ENCODE results near the gene ALK.

The ALK gene

GRCh38 chr2:29742656-29743055 is 178.7 kb downstream of the ALK start:
- H3K4me3 ChIP-seq (ENCODE audit: low read depth in 1 of 2, low read length in 2 of 2): no peak overlapping the region
- H4K20me1 ChIP-seq (ENCODE audit: insufficient read depth, low read length): no peaks in the 10 kb centered on the region
- H3K9ac ChIP-seq (ENCODE audit: low read depth, low read length): no peak overlapping the region
- DNase-seq (no peak), ATAC-seq (ENCODE audit: insufficient read depth, low read depth) (no peak)
- H3K27me3 ChIP-seq (ENCODE audit: insufficient read depth, low read length, poor library complexity): no peaks in the 10 kb centered on the region
- no peak overlapping the region for H2AFZ ChIP-seq (ENCODE audit: low read depth, low read length)
- H3K36me3 ChIP-seq (ENCODE audit: insufficient read depth, low read length): no peaks in the 10 kb centered on the region
- no peak overlapping the region for H3K4me2 ChIP-seq (ENCODE audit: insufficient read depth, low read length)
- H3K9me3 ChIP-seq (ENCODE audit: insufficient read depth, low read length, severe bottlenecking): no peaks in the 10 kb centered on the region
- TF ChIP-seq CTCF (IDR thresholded peaks at IDR 0.05; ENCODE audit: borderline replicate concordance, extremely low read depth, low read length, poor library complexity, severe bottlenecking): no peak
- H3K27ac ChIP-seq (ENCODE audit: low read length): no peak overlapping the region
- no peaks in the 10 kb centered on the region for H3K4me1 ChIP-seq (ENCODE audit: insufficient read depth, low read length)
- no peaks in the 10 kb centered on the region for H3K79me2 ChIP-seq (ENCODE audit: insufficient read depth, low read length)

GRCh38 chr2:29741132-29741531 is 180.3 kb downstream of the ALK start:
- Histone ChIP-seq H3K4me1 (ENCODE audit: insufficient read depth, low read length) (no peaks in the 10 kb centered on the region), H3K27me3 (ENCODE audit: insufficient read depth, low read length, poor library complexity) (no peaks in the 10 kb centered on the region), H3K36me3 (ENCODE audit: insufficient read depth, low read length) (no peaks in the 10 kb centered on the region), H3K27ac (ENCODE audit: low read length) (no peak overlapping the region), H4K20me1 (ENCODE audit: insufficient read depth, low read length) (no peaks in the 10 kb centered on the region), H2AFZ (ENCODE audit: low read depth, low read length) (no peak overlapping the region), H3K9ac (ENCODE audit: low read depth, low read length) (no peak overlapping the region), H3K9me3 (ENCODE audit: insufficient read depth, low read length, severe bottlenecking) (no peaks in the 10 kb centered on the region), H3K4me3 (ENCODE audit: low read depth in 1 of 2, low read length in 2 of 2) (no peak overlapping the region), H3K79me2 (ENCODE audit: insufficient read depth, low read length) (no peaks in the 10 kb centered on the region), H3K4me2 (ENCODE audit: insufficient read depth, low read length) (no peak overlapping the region)
- TF ChIP-seq EZH2 (IDR thresholded peaks at IDR 0.05; ENCODE audit: borderline replicate concordance, low read depth, low read length, severe bottlenecking): no peak
- no peak for TF ChIP-seq CTCF (IDR thresholded peaks at IDR 0.05; ENCODE audit: borderline replicate concordance, extremely low read depth, low read length, poor library complexity, severe bottlenecking)
- ATAC-seq (ENCODE audit: insufficient read depth, low read depth) (no peak), DNase-seq (no peak)

GRCh38 chr2:29733965-29734364 is 187.4 kb downstream of the ALK start:
- no peaks in the 10 kb centered on the region for H3K36me3 ChIP-seq (ENCODE audit: insufficient read depth, low read length)
- H3K27me3 ChIP-seq (ENCODE audit: insufficient read depth, low read length, poor library complexity): peaks cover 4% of the 10 kb centered on the region
- no peak for TF ChIP-seq EZH2 (IDR thresholded peaks at IDR 0.05; ENCODE audit: borderline replicate concordance, low read depth, low read length, severe bottlenecking)
- ATAC-seq (ENCODE audit: insufficient read depth, low read depth) (no peak), DNase-seq (no peak)
- no peaks in the 10 kb centered on the region for H3K79me2 ChIP-seq (ENCODE audit: insufficient read depth, low read length)
- no peak overlapping the region for H2AFZ ChIP-seq (ENCODE audit: low read depth, low read length)
- no peak overlapping the region for H3K27ac ChIP-seq (ENCODE audit: low read length)
- no peak overlapping the region for H3K9ac ChIP-seq (ENCODE audit: low read depth, low read length)
- H3K4me1 ChIP-seq (ENCODE audit: insufficient read depth, low read length): no peaks in the 10 kb centered on the region
- no peak overlapping the region for H3K4me3 ChIP-seq (ENCODE audit: low read depth in 1 of 2, low read length in 2 of 2)
- no peak overlapping the region for H3K4me2 ChIP-seq (ENCODE audit: insufficient read depth, low read length)
- no peaks in the 10 kb centered on the region for H3K9me3 ChIP-seq (ENCODE audit: insufficient read depth, low read length, severe bottlenecking)
- H4K20me1 ChIP-seq (ENCODE audit: insufficient read depth, low read length): no peaks in the 10 kb centered on the region

- Histone ChIP-seq H3K9me3 (ENCODE audit: insufficient read depth, low read length, severe bottlenecking) (no peaks in the 10 kb centered on the region), H3K4me2 (ENCODE audit: insufficient read depth, low read length) (no peak overlapping the region), H3K79me2 (ENCODE audit: insufficient read depth, low read length) (no peaks in the 10 kb centered on the region), H3K36me3 (ENCODE audit: insufficient read depth, low read length) (no peaks in the 10 kb centered on the region), H3K4me3 (ENCODE audit: low read depth in 1 of 2, low read length in 2 of 2) (no peak overlapping the region), H3K27ac (ENCODE audit: low read length) (no peak overlapping the region), H4K20me1 (ENCODE audit: insufficient read depth, low read length) (no peaks in the 10 kb centered on the region), H3K9ac (ENCODE audit: low read depth, low read length) (no peak overlapping the region), H3K27me3 (ENCODE audit: insufficient read depth, low read length, poor library complexity) (peaks cover 4% of the 10 kb centered on the region), H2AFZ (ENCODE audit: low read depth, low read length) (no peak overlapping the region), H3K4me1 (ENCODE audit: insufficient read depth, low read length) (no peaks in the 10 kb centered on the region)
- DNase-seq: no peak
- no peak for ATAC-seq (ENCODE audit: insufficient read depth, low read depth)
- TF ChIP-seq CTCF (IDR thresholded peaks at IDR 0.05; ENCODE audit: borderline replicate concordance, extremely low read depth, low read length, poor library complexity, severe bottlenecking): no peak
- TF ChIP-seq EZH2 (IDR thresholded peaks at IDR 0.05; ENCODE audit: borderline replicate concordance, low read depth, low read length, severe bottlenecking): no peak
Observed at GRCh38 chr2:29733213-29733612, 188.2 kb downstream of the ALK start.

Data from DND-41 (cell line).